Stromal cell of bone marrow (primary cell): ENCODE data around the gene MUC3A.

Experiments used
- DNase-seq: peaks from one replicate; pipeline ENCODE4 v3.0.0-alpha.2; 2012; ENCODE audit warnings: low read depth

Gene MUC3A

DNA sequence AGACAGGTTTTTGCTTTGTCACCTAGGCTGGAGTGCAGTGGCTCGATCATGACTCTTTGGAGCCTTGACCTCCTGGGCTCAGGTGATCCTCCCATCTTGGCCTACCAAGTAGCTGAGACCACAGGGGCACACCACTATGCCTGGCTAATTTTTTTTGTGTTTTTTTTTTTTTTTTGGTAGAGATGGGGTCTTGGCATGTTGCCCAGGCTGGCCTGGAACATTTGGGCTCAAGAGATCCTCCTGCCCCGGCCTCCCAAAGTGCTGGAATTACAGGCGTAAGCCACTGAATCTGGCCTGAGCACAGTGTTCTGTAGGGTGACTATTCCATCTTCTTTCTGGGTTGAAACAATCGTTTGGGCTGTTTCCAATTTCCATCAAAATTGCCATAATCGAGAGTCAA is 1.5 kb upstream of the MUC3A start:
- no peak for DNase-seq

- DNase-seq, result no peak
Observed at GRCh38 chr7:100949933-100950443, 654 bp downstream of the MUC3A start.

GRCh38 chr7:100951172-100951571 is 1.8 kb downstream of the MUC3A start:
- no peak for DNase-seq

DNA sequence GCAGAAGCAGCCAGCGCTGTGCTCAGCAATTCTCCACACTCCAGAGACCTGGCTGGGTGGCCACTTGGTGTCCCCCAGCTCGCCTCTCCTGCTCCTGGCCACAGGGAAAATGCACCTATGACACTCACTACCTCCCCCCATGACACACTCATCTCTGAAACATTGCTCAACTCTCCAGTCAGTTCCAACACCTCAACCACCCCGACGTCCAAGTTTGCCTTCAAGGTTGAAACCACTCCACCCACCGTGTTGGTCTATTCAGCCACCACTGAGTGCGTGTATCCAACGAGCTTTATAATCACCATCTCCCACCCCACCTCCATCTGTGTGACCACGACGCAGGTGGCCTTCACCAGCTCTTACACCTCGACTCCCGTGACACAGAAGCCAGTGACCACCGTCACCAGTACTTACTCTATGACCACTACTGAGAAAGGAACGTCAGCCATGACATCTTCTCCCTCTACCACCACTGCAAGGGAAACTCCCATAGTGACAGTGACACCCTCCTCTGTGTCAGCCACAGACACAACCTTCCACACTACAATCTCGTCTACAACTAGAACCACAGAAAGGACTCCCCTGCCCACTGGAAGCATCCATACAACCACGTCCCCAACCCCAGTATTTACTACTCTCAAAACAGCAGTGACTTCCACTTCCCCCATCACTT is 2.7 kb downstream of the MUC3A start:
- DNase-seq, result no peak

- no peak for DNase-seq
Observed at GRCh38 chr7:100952641-100953040, 3.3 kb downstream of the MUC3A start.

DNA sequence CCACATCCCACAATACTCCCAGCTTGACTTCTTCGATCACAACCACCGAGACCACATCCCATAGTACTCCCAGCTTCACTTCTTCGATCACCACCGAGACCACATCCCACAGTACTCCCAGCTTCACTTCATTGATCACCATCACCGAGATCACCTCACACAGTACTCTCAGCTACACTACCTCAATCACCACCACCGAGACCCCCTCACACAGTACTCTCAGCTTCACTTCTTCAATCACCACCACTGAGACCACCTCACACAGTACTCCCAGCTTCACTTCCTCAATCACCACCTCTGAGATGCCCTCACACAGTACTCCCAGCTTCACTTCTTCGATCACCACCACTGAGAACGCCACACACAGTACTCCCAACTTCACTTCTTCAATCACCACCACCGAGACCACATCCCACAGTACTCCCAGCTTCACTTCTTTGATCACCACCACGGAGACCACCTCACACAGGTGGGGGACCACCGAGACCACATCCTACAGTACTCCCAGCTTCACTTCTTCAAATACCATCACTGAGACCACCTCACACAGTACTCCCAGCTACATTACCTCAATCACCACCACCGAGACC is 8.6 kb downstream of the MUC3A start:
- DNase-seq, result no peak

DNA sequence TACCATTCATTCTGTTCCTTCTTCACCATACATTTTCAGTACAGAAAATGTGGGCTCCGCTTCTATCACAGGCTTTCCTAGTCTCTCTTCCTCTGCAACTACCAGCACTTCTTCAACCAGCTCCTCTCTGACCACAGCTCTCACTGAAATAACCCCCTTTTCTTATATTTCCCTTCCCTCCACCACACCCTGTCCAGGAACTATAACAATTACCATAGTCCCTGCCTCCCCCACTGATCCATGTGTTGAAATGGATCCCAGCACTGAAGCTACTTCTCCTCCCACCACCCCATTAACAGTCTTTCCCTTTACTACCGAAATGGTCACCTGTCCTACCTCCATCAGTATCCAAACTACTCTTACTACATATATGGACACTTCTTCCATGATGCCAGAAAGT is 10.6 kb downstream of the MUC3A start:
- no peak for DNase-seq

GRCh38 chr7:100962537-100962936 is 13.2 kb downstream of the MUC3A start:
- DNase-seq, result no peak

DNA sequence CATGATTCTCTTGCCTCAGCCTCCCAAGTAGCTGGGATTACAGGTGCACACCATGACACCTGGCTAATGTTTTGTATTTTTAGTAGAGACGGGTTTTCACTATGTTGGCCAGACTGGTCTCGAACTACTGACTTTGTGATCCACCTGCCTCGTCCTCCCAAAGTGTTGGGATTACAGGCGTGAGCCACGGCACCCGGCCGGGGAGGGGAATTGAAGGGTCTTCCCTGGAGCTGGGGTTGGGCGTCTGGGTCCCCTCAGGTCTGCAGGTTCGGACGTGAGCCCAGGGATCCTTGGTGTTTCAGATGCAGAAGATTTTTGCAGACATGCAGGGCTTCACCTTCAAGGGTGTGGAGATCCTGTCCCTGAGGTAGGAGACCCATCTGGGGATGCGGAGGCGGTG is 14.1 kb downstream of the MUC3A start:
- DNase-seq, result no peak

DNA sequence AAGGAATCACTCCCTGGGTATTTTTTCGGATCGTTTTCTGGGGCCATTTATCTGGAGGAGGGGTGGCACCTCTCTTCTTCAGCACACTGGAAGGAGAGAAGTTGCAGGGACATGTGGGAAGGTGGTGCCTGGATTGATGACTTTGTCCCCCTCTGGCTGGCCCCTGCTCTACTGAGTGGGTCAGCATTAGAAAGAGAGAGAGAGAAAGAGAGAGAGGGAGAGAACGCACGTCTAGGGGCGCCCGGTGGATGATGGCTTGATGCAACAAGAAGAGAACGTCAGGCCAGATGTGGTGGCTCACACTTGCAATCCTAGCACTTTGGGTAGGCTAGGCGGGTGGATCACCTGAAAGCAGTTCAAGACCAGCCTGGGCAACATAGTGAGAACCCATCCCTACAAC is 14.5 kb downstream of the MUC3A start:
- DNase-seq, result no peak

GRCh38 chr7:100964630-100965029 is 15.3 kb downstream of the MUC3A start:
- no peak for DNase-seq

GRCh38 chr7:100965045-100965722 is 15.8 kb downstream of the MUC3A start:
- DNase-seq, result no peak

GRCh38 chr7:100965723-100966541 is 16.6 kb downstream of the MUC3A start:
- no peak for DNase-seq

GRCh38 chr7:100966542-100967291 is 17.4 kb downstream of the MUC3A start:
- no peak for DNase-seq

DNA sequence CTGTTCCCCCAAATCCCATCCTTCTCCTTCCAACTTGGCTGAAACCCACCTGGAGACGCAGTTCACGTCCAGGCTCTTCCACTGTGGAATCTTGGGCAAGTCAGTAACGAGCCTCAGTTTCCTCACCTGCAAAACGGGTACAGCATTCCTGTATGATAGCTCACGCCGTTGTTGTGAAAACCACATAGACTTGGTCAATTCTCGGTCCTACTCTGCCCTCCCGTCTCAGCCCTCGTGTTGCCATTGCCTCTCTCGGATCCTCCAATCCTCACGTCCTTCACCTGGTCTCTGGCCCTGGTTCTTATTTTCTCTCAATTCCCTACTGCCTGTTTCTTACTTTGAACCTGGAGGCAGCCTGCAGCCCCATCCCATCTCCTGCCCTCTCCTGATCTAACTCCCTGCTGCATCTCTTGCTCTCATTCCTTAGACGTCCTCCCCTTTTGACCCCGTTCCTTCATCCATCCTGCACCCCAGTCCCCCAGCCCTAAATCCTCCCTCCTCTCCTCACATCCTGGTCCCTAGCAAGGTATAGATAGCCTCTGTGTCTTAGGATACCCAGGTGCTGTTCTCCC is 18.0 kb downstream of the MUC3A start:
- no peak for DNase-seq

DNA sequence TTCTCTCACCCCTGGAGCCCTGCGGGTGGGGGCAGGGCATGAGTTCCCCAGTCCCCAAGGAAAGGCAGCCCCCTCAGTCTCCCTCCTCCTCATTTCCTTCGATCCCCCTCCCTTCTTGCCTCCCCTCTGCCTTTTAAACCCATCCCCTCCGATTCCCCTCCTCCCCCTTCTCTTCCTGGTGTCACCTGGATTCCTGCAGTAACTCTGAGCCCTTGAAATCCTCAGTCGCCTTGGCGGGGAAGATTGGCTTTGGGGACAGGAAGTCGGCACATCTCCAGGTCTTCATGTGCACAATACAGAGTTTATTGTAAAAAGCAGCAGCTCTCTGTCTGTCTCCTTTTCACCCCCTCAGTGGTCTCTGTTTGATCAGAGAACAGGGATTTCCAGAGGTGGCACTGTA is 18.7 kb downstream of the MUC3A start:
- DNase-seq, result no peak

- DNase-seq, result no peak
Observed at GRCh38 chr7:100968650-100969049, 19.3 kb downstream of the MUC3A start.

DNA sequence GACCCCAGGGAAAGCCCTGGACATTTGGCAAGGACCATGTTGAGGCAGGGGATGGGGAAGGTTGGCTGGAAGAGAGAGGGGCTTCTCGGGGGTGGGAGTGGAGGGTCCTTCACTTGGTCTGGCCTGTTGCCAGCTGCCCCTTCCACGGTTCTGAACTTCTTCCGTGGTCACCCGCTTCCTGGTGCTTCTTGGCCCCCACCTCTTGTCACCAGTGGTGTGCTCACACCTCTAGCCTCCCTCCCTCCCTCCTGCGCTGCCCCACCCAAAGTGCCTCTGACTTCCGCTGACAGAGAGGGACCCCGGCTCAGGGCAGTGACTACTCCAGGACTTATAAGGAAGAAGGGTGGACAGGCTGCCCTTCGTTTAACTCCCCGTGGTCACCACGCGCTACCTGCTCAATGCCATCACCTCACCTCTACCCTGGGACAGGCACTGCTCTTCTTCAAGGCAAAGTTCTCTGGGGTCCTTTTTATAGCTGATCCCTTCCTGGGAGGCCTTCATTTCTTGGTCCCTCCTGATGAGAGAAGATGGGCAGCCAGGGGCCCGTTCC is 19.8 kb downstream of the MUC3A start, which contains the start of gene MUC12:
TSS of gene MUC12 (plus strand) at position 500 of the 550 bp plus-strand sequence. CDS start 58 bp downstream, outside the sequence.
- DNase-seq, result no peak

GRCh38 chr7:100971111-100972001 is 22.0 kb downstream of the MUC3A start:
- DNase-seq, result no peak

- no peak for DNase-seq
Observed at GRCh38 chr7:100972002-100972347, 22.6 kb downstream of the MUC3A start.
